Heart right ventricle (tissue), 16 donors: Measurements from ENCODE around the gene PPP2R5E. TPM values are rescaled to one million over a fixed set of nuclear protein-coding genes. Genes with fewer than 3 reads are reported as not detected.
A peak's percentile ranks its signal among the peaks of the same experiment; 100 is the strongest.

ENCODE experiments used
- ATAC-seq, 8 donors: fragments of 200-7000 bp; cut with Tn5 transposase; one replicate each; pipeline ENCODE4 v1.9.1; 2020; ENCODE audit warnings: mild to moderate bottlenecking in 8 of 8, moderate library complexity in 8 of 8, moderate number of reproducible peaks in 1 of 8
- DNase-seq, 2 donors: peaks; one replicate each; pipeline ENCODE4 v3.0.0-alpha.2; 2020
- H3K27ac ChIP-seq, 10 donors: fragments of 200-600 bp; sonication (generic) in 2 of 10; one replicate each; pipeline versions ENCODE4 v1.5.0 to v1.8.0; 2020 to 2022; ENCODE audit warnings: mild to moderate bottlenecking in 3 of 10
- H3K27me3 ChIP-seq, 7 donors: fragments of 200-600 bp; one replicate each; pipeline ENCODE4 v1.8.0; 2021 to 2022; ENCODE audit warnings: mild to moderate bottlenecking in 2 of 7
- H3K36me3 ChIP-seq, 9 donors: fragments of 200-600 bp; sonication (generic) in 1 of 9; one replicate each; pipeline versions ENCODE4 v1.5.0 to v1.8.0; 2020 to 2022; ENCODE audit warnings: mild to moderate bottlenecking in 2 of 9
- H3K4me1 ChIP-seq, 9 donors: fragments of 200-600 bp; sonication (generic) in 1 of 9; one replicate each; pipeline versions ENCODE4 v1.5.0 to v1.8.0; 2020 to 2022; ENCODE audit warnings: mild to moderate bottlenecking in 4 of 9
- H3K4me3 ChIP-seq, 10 donors: fragments of 200-600 bp; sonication (generic) in 2 of 10; one replicate each; pipeline versions ENCODE4 v1.5.0 to v1.8.0; 2020 to 2022; ENCODE audit warnings: mild to moderate bottlenecking in 7 of 10, moderate library complexity in 2 of 10
- H3K9me3 ChIP-seq, 11 donors: fragments of 200-600 bp in 10 of 11; sonication (generic) in 2 of 11; one replicate each; pipeline versions ENCODE4 v1.5.0 to v1.8.0; 2013 to 2022; ENCODE audit warnings: mild to moderate bottlenecking in 2 of 11, control low read depth in 1 of 11, moderate library complexity in 1 of 11
- CTCF ChIP-seq, 9 donors: fragments of 200-600 bp; sonication (generic) in 2 of 9; IDR thresholded peaks; one replicate each; pipeline versions ENCODE4 v1.5.0 to v1.8.0; 2021 to 2022; ENCODE audit warnings: antibody characterized with exemption in 9 of 9, mild to moderate bottlenecking in 5 of 9, moderate library complexity in 1 of 9
- WGBS, 2 donors: extraction: QIAGEN DNeasy Blood & Tissue Kit; methylation state at CpG; one replicate each; pipeline ENCODE4 v1.1.7; 2013; ENCODE audit warnings: inconsistent platforms in 1 of 2; 5-methylcytosine and 5-hydroxymethylcytosine counted together
- intact Hi-C, 10 donors: fragments of 100-400 bp; cut with DNase I; formaldehyde crosslinking; loops; one replicate each; pipeline versions ENCODE4 v1.11.1 to v1.14.2; 2022
- polyA plus RNA-seq, 2 donors: library from polyadenylated mRNA; stranded (reverse); fragments of 200-250 nt; gene quantifications; one replicate each; pipeline ENCODE4 v1.2.3, GENCODE V29; 2013
- total RNA-seq, 10 donors: library from RNA; stranded (reverse); fragmentation: NEBNext Ultra II Directional in 3 of 10; extraction: Animal tissue kit (Norgen Biotek cat#: 25700) in 3 of 10; gene quantifications; one replicate each; pipeline versions ENCODE4 v1.2.1 to v1.2.4, GENCODE V29; 2021 to 2023
- donor health status: Arrhythmogenic right ventricular cardiomyopathy.
- donor health status: ischemic (EF 13 %, LVEDD 7.1; RV severe dilation, severe dysfunction).
- donor health status: healthy with polysubstance abuse.
- donor health status: DM: no; HTN: yes; CAD: no.
- donor health status: DM: no; HTN: no; CAD: no.
- donor health status: ischemic (EF 25% LVEDD 6.9; RV normal size, moderate dysfunction).
- donor health status: ischemic (EF 25% LVEDD 5.7; RV mildly dilated, moderate dysfunction).
- donor health status: healthy.
- donor health status: DM: yes; HTN: yes; CAD: no.
- donor health status: Ischemic cardiomyopathy.
- donor health status: ischemic (EF 35%, LVEDD 5.7; RV mildly dilated, moderate dysfunction).
- donor health status: nonischemic (EF 11% LVEDD 7.7; RV severe dilation, severe dysfunction).
- donor health status: DM: yes; HTN: yes; CAD: no.
- donor health status: PGD.
- donor health status: ischemic (EF 29% LVEDD 5.4; RV normal size, mild dysfunction).
- donor health status: nonischemic (EF 23%, LVEDD 6.1; RV moderate dilation, normal function).

PPP2R5E gene
- total and polyA plus RNA-seq, 12 donors = 6.1 to 44.4 (median 36.4) TPM

- no peak for ATAC-seq
- WGBS, 2 donors = 82 to 95% methylated on average over 3 of the region's 3 CpGs
- TF ChIP-seq CTCF (IDR thresholded peaks at IDR 0.05) = no peak
- no peaks in the 10 kb centered on the region for H3K27me3 ChIP-seq
- peak overlapping the region in 2 of 10 donors; percentile 19 to 59 for H3K27ac ChIP-seq
- no peak for DNase-seq
- peak overlapping the region in 2 of 10 donors; percentile 8 to 18 for H3K4me3 ChIP-seq
- no peaks in the 10 kb centered on the region for H3K36me3 ChIP-seq
- intact Hi-C loops = no loop called here
- peaks cover 0 to 51% (median 32%) of the 10 kb centered on the region in 9 donors for H3K4me1 ChIP-seq
- no peaks in the 10 kb centered on the region for H3K9me3 ChIP-seq
These were observed 64.7 kb downstream of the PPP2R5E start for GRCh38 chr14:63478437-63478852.

GRCh38 chr14:63478010-63478409, 65.2 kb downstream of the PPP2R5E start:
- DNase-seq = no peak
- Histone ChIP-seq H3K27me3 (no peaks in the 10 kb centered on the region), H3K4me1 (peaks cover 0 to 55% (median 32%) of the 10 kb centered on the region in 9 donors), H3K36me3 (no peaks in the 10 kb centered on the region), H3K9me3 (no peaks in the 10 kb centered on the region), H3K27ac (peak overlapping the region in 3 of 10 donors; percentile 5 to 59 (median 19)), H3K4me3 (peak overlapping the region in 3 of 10 donors; percentile 8 to 18 (median 10))
- intact Hi-C loops = no loop called here
- no peak for TF ChIP-seq CTCF (IDR thresholded peaks at IDR 0.05)
- 32 to 47% methylated on average over 2 of the region's 2 CpGs for WGBS, 2 donors
- ATAC-seq = peak in 2 of 8 donors; percentile 29 to 38

- peak overlapping the region in 2 of 10 donors; percentile 8 to 18 for H3K4me3 ChIP-seq
- ATAC-seq = no peak
- no peaks in the 10 kb centered on the region for H3K27me3 ChIP-seq
- H3K9me3 ChIP-seq = no peaks in the 10 kb centered on the region
- 43 to 48% methylated on average over 1 of the region's 1 CpG for WGBS, 2 donors
- no peak for TF ChIP-seq CTCF (IDR thresholded peaks at IDR 0.05)
- H3K36me3 ChIP-seq = no peaks in the 10 kb centered on the region
- DNase-seq = no peak
- intact Hi-C loops = no loop called here
- H3K27ac ChIP-seq = peak overlapping the region in 3 of 10 donors; percentile 1 to 59 (median 5)
- H3K4me1 ChIP-seq = peaks cover 0 to 58% (median 32%) of the 10 kb centered on the region in 9 donors
These were observed 65.6 kb downstream of the PPP2R5E start for GRCh38 chr14:63477556-63477955.

- no peak overlapping the region for H3K27ac ChIP-seq
- intact Hi-C loops = no loop called here
These were observed 67.4 kb downstream of the PPP2R5E start for GRCh38 chr14:63475761-63476160.

More at GRCh38 chr14:63475761-63476160, 67.4 kb downstream of the PPP2R5E start:
- no peaks in the 10 kb centered on the region for H3K9me3 ChIP-seq
- peaks cover 0 to 72% (median 39%) of the 10 kb centered on the region in 9 donors for H3K4me1 ChIP-seq
- no peak overlapping the region for H3K4me3 ChIP-seq
- no peaks in the 10 kb centered on the region for H3K27me3 ChIP-seq
- TF ChIP-seq CTCF (IDR thresholded peaks at IDR 0.05) = no peak
- no peak for DNase-seq
- no peak for ATAC-seq
- no peaks in the 10 kb centered on the region for H3K36me3 ChIP-seq
